HCT116 (cell line): ENCODE measurements around the gene MAB21L3. TPM values are rescaled to one million over a fixed set of nuclear protein-coding genes. Genes with fewer than 3 reads are reported as not detected.

ENCODE experiments used
- ATAC-seq: fragments of 200-7000 bp; cut with Tn5 transposase; 2 replicates; pipeline ENCODE4 v1.9.1; 2020; ENCODE audit warnings: mild to moderate bottlenecking, moderate library complexity
- BruUV-seq: library from RNA; stranded (reverse); fragments of 400-500 nt; replicated peaks from 2 replicates; lab custom pipeline; 2021; lab: Mats Ljungman, UMichigan
- CTCF ChIA-PET: fragments of 300-600 bp; sonication (Branson Sonifier 250); formaldehyde crosslinking; loops from one replicate; lab custom pipeline; 2021; ENCODE audit warnings: antibody characterized with exemption; lab: Charles Lee
- POLR2A ChIA-PET: fragments of 300-600, 350-600 bp; sonication (Branson Sonifier 250); formaldehyde crosslinking; loops from one replicate; lab custom pipeline; 2021; ENCODE audit warnings: antibody characterized with exemption; lab: Charles Lee
- RAD21 ChIA-PET, 2 experiments: fragments of 300-600 bp; sonication (Branson Sonifier 250); formaldehyde crosslinking; loops; one replicate each; lab custom pipeline; 2023; ENCODE audit warnings: low total read pairs in 2 of 2; ENCODE audit not compliant: uncharacterized antibody in 2 of 2, unreplicated experiment in 2 of 2, low non-redundant PET in 1 of 2; lab: Charles Lee
- DNase-seq: peaks from one replicate; pipeline ENCODE4 v3.0.0-alpha.2; 2010; ENCODE audit warnings: low read depth, low spot score
- H2AFZ ChIP-seq: fragments of 200-600 bp; shearing (Covaris generic), sonication (generic); 2 replicates; pipeline ENCODE4 v1.6.1; 2017; ENCODE audit warnings: low read depth, mixed run types, mixed read lengths, antibody characterized with exemption, low read length; ENCODE audit not compliant: poor library complexity, severe bottlenecking
- H3K27ac ChIP-seq: 2 replicates; pipeline ENCODE4 v1.5.1; 2012; ENCODE audit warnings: low read depth, low read length
- H3K27me3 ChIP-seq: fragments of 200-600 bp; sonication (generic); 2 replicates; pipeline ENCODE4 v1.6.1; 2016; ENCODE audit warnings: mixed run types, low read length, mixed read lengths; ENCODE audit not compliant: insufficient read depth
- H3K36me3 ChIP-seq, 2 experiments: fragments of 200-500 bp in 1 of 2; fragments of 200-600 bp in 1 of 2; sonication (Bioruptor generic) in 1 of 2; sonication (generic) in 1 of 2; 2 replicates each; pipeline versions ENCODE4 v1.5.1 to v1.6.1; 2014 to 2016; ENCODE audit warnings: low read length in 2 of 2, inconsistent platforms in 1 of 2, mixed read lengths in 1 of 2, mixed run types in 1 of 2; ENCODE audit not compliant: insufficient read depth in 2 of 2, control insufficient read depth in 1 of 2
- H3K4me1 ChIP-seq, 2 experiments: fragments of 200-600 bp in 1 of 2; sonication (generic) in 1 of 2; 2 replicates each; pipeline versions ENCODE4 v1.5.1 to v1.6.1; 2012 to 2017; ENCODE audit warnings: low read length in 2 of 2, inconsistent platforms in 1 of 2, mild to moderate bottlenecking in 1 of 2, mixed read lengths in 1 of 2, mixed run types in 1 of 2, moderate library complexity in 1 of 2; ENCODE audit not compliant: insufficient read depth in 2 of 2, control insufficient read depth in 1 of 2
- H3K4me2 ChIP-seq: fragments of 200-600 bp; sonication (generic); 2 replicates; pipeline ENCODE4 v1.6.1; 2017; ENCODE audit warnings: mixed run types, low read length, mixed read lengths
- H3K4me3 ChIP-seq, 2 experiments: fragments of 200-600 bp in 1 of 2; sonication (generic) in 1 of 2; replicated peaks in 1 of 2; 2 replicates each; pipeline ENCODE4 v1.5.1; 2011 to 2016; ENCODE audit warnings: low read length in 2 of 2, control low read depth in 1 of 2, low read depth in 1 of 2, mild to moderate bottlenecking in 1 of 2, mixed read lengths in 1 of 2, mixed run types in 1 of 2
- H3K79me2 ChIP-seq: fragments of 200-600 bp; sonication (generic); 2 replicates; pipeline ENCODE4 v1.6.1; 2017; ENCODE audit warnings: mild to moderate bottlenecking, mixed run types, low read length, moderate library complexity, mixed read lengths; ENCODE audit not compliant: insufficient read depth
- H3K9ac ChIP-seq: fragments of 200-600 bp; sonication (generic); 2 replicates; pipeline ENCODE4 v1.6.1; 2016; ENCODE audit warnings: low read length, mixed read lengths
- H3K9me2 ChIP-seq: fragments of 200-600 bp; sonication (generic), shearing (Covaris generic); 2 replicates; pipeline ENCODE4 v1.6.1; 2017; ENCODE audit warnings: mixed run types, mild to moderate bottlenecking, moderate library complexity; ENCODE audit not compliant: insufficient read depth
- H3K9me3 ChIP-seq, 2 experiments: fragments of 200-500 bp in 1 of 2; fragments of 200-600 bp in 1 of 2; sonication (Bioruptor generic) in 1 of 2; sonication (generic) in 1 of 2; 2 replicates each; pipeline ENCODE4 v1.6.1; 2014 to 2017; ENCODE audit warnings: low read length in 2 of 2, mixed read lengths in 2 of 2, inconsistent platforms in 1 of 2, low read depth in 1 of 2, mild to moderate bottlenecking in 1 of 2, mixed run types in 1 of 2, moderate library complexity in 1 of 2; ENCODE audit not compliant: control insufficient read depth in 1 of 2, insufficient read depth in 1 of 2
- H4K20me1 ChIP-seq: fragments of 200-600 bp; sonication (generic), shearing (Covaris generic); 2 replicates; pipeline ENCODE4 v1.6.1; 2017; ENCODE audit warnings: mixed run types, mild to moderate bottlenecking, moderate library complexity; ENCODE audit not compliant: insufficient read depth
- EZH2 ChIP-seq: fragments of 200-600 bp; sonication (generic); IDR thresholded peaks from 2 replicates; pipeline ENCODE4 v1.6.1; 2017; ENCODE audit warnings: antibody characterized with exemption, mixed run types
- JUND ChIP-seq: IDR thresholded peaks from 2 replicates; pipeline ENCODE4 v1.6.1; 2012
- POLR2A ChIP-seq: IDR thresholded peaks from 2 replicates; pipeline ENCODE4 v1.7.0; 2011; ENCODE audit warnings: borderline replicate concordance; ENCODE audit not compliant: insufficient read depth, insufficient read length; ENCODE audit errors: extremely low read depth
- POLR2AphosphoS5 ChIP-seq: IDR thresholded peaks from 2 replicates; pipeline ENCODE4 v1.6.1; 2011; ENCODE audit warnings: mild to moderate bottlenecking, low read depth, low read length, moderate library complexity
- REST ChIP-seq: IDR thresholded peaks from 2 replicates; pipeline ENCODE4 v1.6.1; 2012; ENCODE audit warnings: low read depth
- TCF7L2 ChIP-seq: IDR thresholded peaks from 2 replicates; pipeline ENCODE4 v1.7.0; 2011; ENCODE audit warnings: borderline replicate concordance, inconsistent platforms; ENCODE audit not compliant: insufficient read depth, insufficient read length; ENCODE audit errors: extremely low read depth
- intact Hi-C: fragments of 100-400 bp; cut with micrococcal nuclease; formaldehyde crosslinking; loops from 2 replicates; pipeline ENCODE4 v1.10.0; 2022
- total RNA-seq: library from RNA; stranded (reverse); gene quantifications from one replicate; pipeline ENCODE4 v1.2.1, GENCODE V29; 2021; ENCODE audit not compliant: unreplicated experiment

Gene MAB21L3
- total RNA-seq, 1 experiment from 2014 or later: not detected

- ATAC-seq: no peak
- no peaks in the 10 kb centered on the region for H3K9me2 ChIP-seq
- H3K9ac ChIP-seq: no peak overlapping the region
- no peaks in the 10 kb centered on the region for H3K4me1 ChIP-seq
- RAD21 ChIA-PET: no interaction called here
- H3K27ac ChIP-seq: no peak overlapping the region
- TF ChIP-seq POLR2A (no peak), EZH2 (no peak), POLR2AphosphoS5 (no peak), JUND (no peak)
- no peak overlapping the region for H3K4me3 ChIP-seq
- H3K79me2 ChIP-seq: no peaks in the 10 kb centered on the region
- no peak overlapping the region for H2AFZ ChIP-seq
- H4K20me1 ChIP-seq: no peaks in the 10 kb centered on the region
- no peaks in the 10 kb centered on the region for H3K9me3 ChIP-seq
- CTCF ChIA-PET: no interaction called here
- no peaks in the 10 kb centered on the region for H3K36me3 ChIP-seq
- no peaks in the 10 kb centered on the region for H3K27me3 ChIP-seq
- intact Hi-C loops: no loop called here
- no peak for DNase-seq
- POLR2A ChIA-PET: no interaction called here
- no peak overlapping the region for H3K4me2 ChIP-seq
- no TSS peak for BruUV-seq
Observed at GRCh38 chr1:116161877-116162390, 50.7 kb downstream of the MAB21L3 start.

- H3K79me2 ChIP-seq: no peaks in the 10 kb centered on the region
- no peak overlapping the region for H3K4me2 ChIP-seq
- H3K27ac ChIP-seq: no peak overlapping the region
- ATAC-seq: no peak
- BruUV-seq: no TSS peak
- ChIA-PET RAD21 (no interaction called here), POLR2A (no interaction called here), CTCF (no interaction called here)
- peaks cover 0 to 1% of the 10 kb centered on the region in 2 experiments; a peak in 1 of 4 replicates for H3K4me1 ChIP-seq
- no peak overlapping the region for H3K9ac ChIP-seq
- no peak for DNase-seq
- no peak overlapping the region for H2AFZ ChIP-seq
- H3K36me3 ChIP-seq: no peaks in the 10 kb centered on the region
- intact Hi-C loops: no loop called here
- H3K4me3 ChIP-seq: no peak overlapping the region
- H3K9me2 ChIP-seq: no peaks in the 10 kb centered on the region
- no peaks in the 10 kb centered on the region for H3K27me3 ChIP-seq
- H4K20me1 ChIP-seq: no peaks in the 10 kb centered on the region
- no peaks in the 10 kb centered on the region for H3K9me3 ChIP-seq
- no peak for TF ChIP-seq TCF7L2
- TF ChIP-seq EZH2: no peak
- no peak for TF ChIP-seq REST
Observed at GRCh38 chr1:116163533-116163932, 52.3 kb downstream of the MAB21L3 start.
